ENCODE results near the gene SYNJ2. TPM values are rescaled to one million over a fixed set of nuclear protein-coding genes. Genes with fewer than 3 reads are reported as not detected.

SYNJ2 gene
- polyA plus RNA-seq, 2 of the 4 experiments (the other 2 are of a cell fraction): 22.3 to 26.5 TPM

- Histone ChIP-seq H3K4me3 (0 out of 3 replicates have a peak overlapping the region, but pooled peaks have one; percentile 13), H3K9me3 (no peaks in the 10 kb centered on the region), H3K4me1 (peaks cover 57% of the 10 kb centered on the region), H3K4me2 (peak overlapping the region; percentile 76), H3K27ac (peak overlapping the region; percentile 94 to 97)
- POLR2A ChIA-PET: interaction anchor here (1.4 kb wide), 1 partner anchor 16 kb away, joined by 4 read pairs; no protein-coding TSS in a partner anchor
- WGBS (ENCODE audit: missing lambda C conversion rate): 89% methylated on average over 9 of the region's 9 CpGs
- DNase-seq (ENCODE audit: low read depth in 1 of 2, low spot score in 1 of 2) (no peak), FAIRE-seq (no peak), ATAC-seq (no peak)
- TF ChIP-seq, protein P1, sequence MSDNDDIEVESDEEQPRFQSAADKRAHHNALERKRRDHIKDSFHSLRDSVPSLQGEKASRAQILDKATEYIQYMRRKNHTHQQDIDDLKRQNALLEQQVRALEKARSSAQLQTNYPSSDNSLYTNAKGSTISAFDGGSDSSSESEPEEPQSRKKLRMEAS (IDR thresholded peaks at IDR 0.05): no peak
- TF ChIP-seq HOXB5 (CRISPR knock-in tag; IDR thresholded peaks at IDR 0.05): no peak
- no peak for TF ChIP-seq JUN (IDR thresholded peaks at IDR 0.05)
- no peak for TF ChIP-seq PBX3 (IDR thresholded peaks at IDR 0.05)
- no peak for TF ChIP-seq CHD4 (IDR thresholded peaks at IDR 0.05; ENCODE audit: borderline replicate concordance)
- TF ChIP-seq RNF2 (IDR thresholded peaks at IDR 0.05; ENCODE audit: borderline replicate concordance, low read depth): no peak
- no peak for TF ChIP-seq HMGXB4 (CRISPR knock-in tag; IDR thresholded peaks at IDR 0.05; ENCODE audit: borderline replicate concordance)
- TF ChIP-seq, protein P2, sequence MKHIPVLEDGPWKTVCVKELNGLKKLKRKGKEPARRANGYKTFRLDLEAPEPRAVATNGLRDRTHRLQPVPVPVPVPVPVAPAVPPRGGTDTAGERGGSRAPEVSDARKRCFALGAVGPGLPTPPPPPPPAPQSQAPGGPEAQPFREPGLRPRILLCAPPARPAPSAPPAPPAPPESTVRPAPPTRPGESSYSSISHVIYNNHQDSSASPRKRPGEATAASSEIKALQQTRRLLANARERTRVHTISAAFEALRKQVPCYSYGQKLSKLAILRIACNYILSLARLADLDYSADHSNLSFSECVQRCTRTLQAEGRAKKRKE (CRISPR knock-in tag; IDR thresholded peaks at IDR 0.05; ENCODE audit: low read depth): no peak
- TF ChIP-seq, protein P3, sequence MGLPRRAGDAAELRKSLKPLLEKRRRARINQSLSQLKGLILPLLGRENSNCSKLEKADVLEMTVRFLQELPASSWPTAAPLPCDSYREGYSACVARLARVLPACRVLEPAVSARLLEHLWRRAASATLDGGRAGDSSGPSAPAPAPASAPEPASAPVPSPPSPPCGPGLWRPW (IDR thresholded peaks at IDR 0.05): no peak
- CTCF ChIA-PET: interaction anchor here (0.8 to 7.6 kb wide), 6 partner anchors 13 to 74 kb away, joined by 3 to 57 read pairs (median 3); no protein-coding TSS in a partner anchor
Observed at GRCh38 chr6:158056804-158057203, 75.1 kb downstream of the SYNJ2 start.

DNA sequence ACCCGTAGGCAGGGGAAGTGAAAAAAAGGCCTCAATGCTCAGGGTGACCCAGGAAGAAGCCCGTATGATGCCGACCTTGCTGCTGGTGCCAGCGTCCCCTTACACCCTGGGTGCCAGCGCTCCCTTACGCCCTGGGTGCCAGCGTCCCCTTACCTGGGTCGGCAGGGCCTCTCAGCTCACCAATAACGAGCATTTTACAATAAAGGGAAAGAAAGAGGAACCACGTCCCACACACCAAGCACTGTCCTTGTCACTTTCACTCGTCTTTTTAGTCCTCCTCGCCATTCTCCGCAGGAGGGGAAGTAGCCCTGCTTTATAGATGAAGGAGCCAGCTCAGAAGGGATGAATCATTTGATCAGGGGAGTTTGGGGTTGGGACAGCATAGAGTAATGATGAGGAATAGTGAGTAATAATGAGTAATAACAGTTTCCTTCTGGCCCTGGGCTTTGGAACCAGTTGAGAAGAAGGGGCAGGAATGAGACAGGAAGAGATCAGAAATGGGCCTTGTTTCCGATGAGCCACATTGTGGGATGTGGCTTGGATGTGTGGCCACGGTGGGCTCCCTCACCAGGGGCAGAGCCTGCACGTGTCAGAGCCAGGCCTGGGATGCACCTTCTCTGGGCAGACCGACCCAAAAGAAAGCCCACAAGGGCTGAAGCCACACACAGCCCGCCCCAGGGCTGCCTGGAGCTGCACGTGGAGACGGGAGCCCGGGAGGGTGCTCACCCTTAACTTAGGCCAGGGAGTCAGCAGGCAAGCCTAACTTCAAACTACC is 75.7 kb downstream of the SYNJ2 start:
- Histone ChIP-seq H3K9me3 (no peaks in the 10 kb centered on the region), H3K4me2 (peak overlapping the region; percentile 76), H3K27ac (peak overlapping the region; percentile 94 to 97), H3K4me1 (peaks cover 60% of the 10 kb centered on the region), H3K4me3 (0 out of 3 replicates have a peak overlapping the region, but pooled peaks have one; percentile 13)
- ChIA-PET POLR2A (interaction anchor here (1.4 kb wide), 1 partner anchor 16 kb away, joined by 4 read pairs; no protein-coding TSS in a partner anchor), CTCF (interaction anchor here (0.8 to 7.6 kb wide), 6 partner anchors 13 to 301 kb away, joined by 3 to 57 read pairs (median 3); no protein-coding TSS in a partner anchor)
- FAIRE-seq (no peak), DNase-seq (ENCODE audit: low read depth in 1 of 2, low spot score in 1 of 2) (peak; percentile 57 to 75), ATAC-seq (peak; percentile 71 to 75)
- 40% methylated on average over 21 of the region's 21 CpGs for WGBS (ENCODE audit: missing lambda C conversion rate)
- no peak for TF ChIP-seq TP53 (CRISPR knock-in tag; IDR thresholded peaks at IDR 0.05)
- peak; percentile 87 for TF ChIP-seq JUNB (IDR thresholded peaks at IDR 0.05)
- no peak for TF ChIP-seq CHD2 (IDR thresholded peaks at IDR 0.05; ENCODE audit: low read length, partially characterized antibody)
- TF ChIP-seq FOXS1 (CRISPR knock-in tag; IDR thresholded peaks at IDR 0.05): peak; percentile 75; the same call in 1 of the 2 replicates
- no peak for TF ChIP-seq CBX2 (IDR thresholded peaks at IDR 0.05; ENCODE audit: borderline replicate concordance, low read depth)
- no peak for TF ChIP-seq CHD4 (IDR thresholded peaks at IDR 0.05; ENCODE audit: borderline replicate concordance)
- TF ChIP-seq ZNF302 (CRISPR knock-in tag; IDR thresholded peaks at IDR 0.05): 0 out of 2 replicates have a peak, but pooled peaks have one; percentile 33
- TF ChIP-seq HOXA7 (CRISPR knock-in tag; IDR thresholded peaks at IDR 0.05): peak; percentile 48; the same call in 1 of the 2 replicates
- TF ChIP-seq NR3C1 (IDR thresholded peaks at IDR 0.05): no peak
- TF ChIP-seq, protein P4, sequence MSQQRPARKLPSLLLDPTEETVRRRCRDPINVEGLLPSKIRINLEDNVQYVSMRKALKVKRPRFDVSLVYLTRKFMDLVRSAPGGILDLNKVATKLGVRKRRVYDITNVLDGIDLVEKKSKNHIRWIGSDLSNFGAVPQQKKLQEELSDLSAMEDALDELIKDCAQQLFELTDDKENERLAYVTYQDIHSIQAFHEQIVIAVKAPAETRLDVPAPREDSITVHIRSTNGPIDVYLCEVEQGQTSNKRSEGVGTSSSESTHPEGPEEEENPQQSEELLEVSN (IDR thresholded peaks at IDR 0.05; ENCODE audit: borderline replicate concordance, low read depth): peak; percentile 77
- no peak for TF ChIP-seq HEYL (CRISPR knock-in tag; IDR thresholded peaks at IDR 0.05)
- TF ChIP-seq FOSL2 (IDR thresholded peaks at IDR 0.05): peak; percentile 86
- peak; percentile 93 for TF ChIP-seq FOSL2 (CRISPR knock-in tag; IDR thresholded peaks at IDR 0.05)
- no peak for TF ChIP-seq RARB (CRISPR knock-in tag; IDR thresholded peaks at IDR 0.05)
- peak; percentile 93; the same call in 1 of the 2 replicates for TF ChIP-seq HOXB13 (CRISPR knock-in tag; IDR thresholded peaks at IDR 0.05; ENCODE audit: low read depth)
- TF ChIP-seq ZSCAN20 (CRISPR knock-in tag; IDR thresholded peaks at IDR 0.05): no peak
- TF ChIP-seq, protein P5, sequence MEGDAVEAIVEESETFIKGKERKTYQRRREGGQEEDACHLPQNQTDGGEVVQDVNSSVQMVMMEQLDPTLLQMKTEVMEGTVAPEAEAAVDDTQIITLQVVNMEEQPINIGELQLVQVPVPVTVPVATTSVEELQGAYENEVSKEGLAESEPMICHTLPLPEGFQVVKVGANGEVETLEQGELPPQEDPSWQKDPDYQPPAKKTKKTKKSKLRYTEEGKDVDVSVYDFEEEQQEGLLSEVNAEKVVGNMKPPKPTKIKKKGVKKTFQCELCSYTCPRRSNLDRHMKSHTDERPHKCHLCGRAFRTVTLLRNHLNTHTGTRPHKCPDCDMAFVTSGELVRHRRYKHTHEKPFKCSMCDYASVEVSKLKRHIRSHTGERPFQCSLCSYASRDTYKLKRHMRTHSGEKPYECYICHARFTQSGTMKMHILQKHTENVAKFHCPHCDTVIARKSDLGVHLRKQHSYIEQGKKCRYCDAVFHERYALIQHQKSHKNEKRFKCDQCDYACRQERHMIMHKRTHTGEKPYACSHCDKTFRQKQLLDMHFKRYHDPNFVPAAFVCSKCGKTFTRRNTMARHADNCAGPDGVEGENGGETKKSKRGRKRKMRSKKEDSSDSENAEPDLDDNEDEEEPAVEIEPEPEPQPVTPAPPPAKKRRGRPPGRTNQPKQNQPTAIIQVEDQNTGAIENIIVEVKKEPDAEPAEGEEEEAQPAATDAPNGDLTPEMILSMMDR (IDR thresholded peaks at IDR 0.05): no peak
- TF ChIP-seq BHLHE40 (IDR thresholded peaks at IDR 0.05; ENCODE audit: low read depth, low read length): no peak
- TF ChIP-seq EHF (CRISPR knock-in tag; IDR thresholded peaks at IDR 0.05): peak; percentile 43; the same call in 1 of the 2 replicates
- no peak for TF ChIP-seq RCOR1 (IDR thresholded peaks at IDR 0.05; ENCODE audit: low read depth, low read length)
- no peak for TF ChIP-seq KDM5A (IDR thresholded peaks at IDR 0.05)
- peak; percentile 70 for TF ChIP-seq HOXB5 (CRISPR knock-in tag; IDR thresholded peaks at IDR 0.05)
- peak; percentile 44; the same call in 1 of the 2 replicates for TF ChIP-seq GATA3 (IDR thresholded peaks at IDR 0.05; ENCODE audit: borderline replicate concordance)
- TF ChIP-seq JUN (IDR thresholded peaks at IDR 0.05): peak in 1 of 2 experiments; percentile 39; a peak in 1 of 5 replicates
